ENCODE measurements around the gene PHYHD1. TPM values are rescaled to one million over a fixed set of nuclear protein-coding genes. Genes with fewer than 3 reads are reported as not detected.

PHYHD1 gene
- total and polyA plus RNA-seq, 4 donors = 21.4 to 86.3 (median 46.0) TPM

DNA sequence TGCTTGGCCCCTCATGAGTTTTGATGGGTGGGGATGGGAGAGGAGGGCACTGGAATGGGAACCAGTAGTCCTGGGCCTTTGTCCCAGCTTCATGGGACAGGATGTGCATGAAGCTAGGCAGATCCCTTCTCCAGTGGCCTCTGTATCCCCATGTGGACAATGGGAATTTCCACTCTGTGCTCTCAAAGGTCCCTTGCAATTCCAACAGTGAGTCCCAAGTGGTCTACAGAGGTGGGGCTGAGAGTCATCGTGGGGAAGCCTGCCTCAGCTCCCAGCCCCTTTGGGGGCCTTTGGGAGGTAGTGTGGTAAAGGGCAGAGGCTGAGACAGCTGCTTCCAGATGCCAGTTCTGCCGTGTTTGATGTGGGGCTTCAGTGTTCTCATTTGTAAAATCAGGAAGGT, 1.9 kb upstream of the PHYHD1 start:
- H3K27me3 ChIP-seq (ENCODE audit: control insufficient read depth in 3 of 3, insufficient read depth in 3 of 3, low read length in 2 of 3) = no peaks in the 10 kb centered on the region
- H3K27ac ChIP-seq (ENCODE audit: low read depth in 1 of 2, low read length in 1 of 2) = peak overlapping the region in 1 of 2 donors; percentile 0
- TF ChIP-seq, protein P1, sequence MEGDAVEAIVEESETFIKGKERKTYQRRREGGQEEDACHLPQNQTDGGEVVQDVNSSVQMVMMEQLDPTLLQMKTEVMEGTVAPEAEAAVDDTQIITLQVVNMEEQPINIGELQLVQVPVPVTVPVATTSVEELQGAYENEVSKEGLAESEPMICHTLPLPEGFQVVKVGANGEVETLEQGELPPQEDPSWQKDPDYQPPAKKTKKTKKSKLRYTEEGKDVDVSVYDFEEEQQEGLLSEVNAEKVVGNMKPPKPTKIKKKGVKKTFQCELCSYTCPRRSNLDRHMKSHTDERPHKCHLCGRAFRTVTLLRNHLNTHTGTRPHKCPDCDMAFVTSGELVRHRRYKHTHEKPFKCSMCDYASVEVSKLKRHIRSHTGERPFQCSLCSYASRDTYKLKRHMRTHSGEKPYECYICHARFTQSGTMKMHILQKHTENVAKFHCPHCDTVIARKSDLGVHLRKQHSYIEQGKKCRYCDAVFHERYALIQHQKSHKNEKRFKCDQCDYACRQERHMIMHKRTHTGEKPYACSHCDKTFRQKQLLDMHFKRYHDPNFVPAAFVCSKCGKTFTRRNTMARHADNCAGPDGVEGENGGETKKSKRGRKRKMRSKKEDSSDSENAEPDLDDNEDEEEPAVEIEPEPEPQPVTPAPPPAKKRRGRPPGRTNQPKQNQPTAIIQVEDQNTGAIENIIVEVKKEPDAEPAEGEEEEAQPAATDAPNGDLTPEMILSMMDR (IDR thresholded peaks at IDR 0.05; ENCODE audit: control extremely low read depth, extremely low read depth) = no peak
- peaks cover 3 to 48% (median 12%) of the 10 kb centered on the region in 5 donors for H3K4me1 ChIP-seq (ENCODE audit: control insufficient read depth in 5 of 5, insufficient read depth in 5 of 5, low read length in 5 of 5)
- 70% methylated on average over 2 of the region's 2 CpGs for WGBS, 2 donors
- DNase-seq (no peak), ATAC-seq (ENCODE audit: insufficient read depth, low FRiP score) (no peak)
- no peaks in the 10 kb centered on the region for H3K9me3 ChIP-seq (ENCODE audit: control insufficient read depth in 4 of 4, insufficient read depth in 3 of 4, low read length in 3 of 4)
- H3K9ac ChIP-seq (ENCODE audit: insufficient read depth in 1 of 2, low read length in 2 of 2) = no peak overlapping the region
- H3K4me3 ChIP-seq = no peak overlapping the region
- peaks cover 0 to 18% (median 8%) of the 10 kb centered on the region in 4 donors for H3K36me3 ChIP-seq (ENCODE audit: control insufficient read depth in 4 of 4, insufficient read depth in 4 of 4, low read length in 4 of 4)

DNA sequence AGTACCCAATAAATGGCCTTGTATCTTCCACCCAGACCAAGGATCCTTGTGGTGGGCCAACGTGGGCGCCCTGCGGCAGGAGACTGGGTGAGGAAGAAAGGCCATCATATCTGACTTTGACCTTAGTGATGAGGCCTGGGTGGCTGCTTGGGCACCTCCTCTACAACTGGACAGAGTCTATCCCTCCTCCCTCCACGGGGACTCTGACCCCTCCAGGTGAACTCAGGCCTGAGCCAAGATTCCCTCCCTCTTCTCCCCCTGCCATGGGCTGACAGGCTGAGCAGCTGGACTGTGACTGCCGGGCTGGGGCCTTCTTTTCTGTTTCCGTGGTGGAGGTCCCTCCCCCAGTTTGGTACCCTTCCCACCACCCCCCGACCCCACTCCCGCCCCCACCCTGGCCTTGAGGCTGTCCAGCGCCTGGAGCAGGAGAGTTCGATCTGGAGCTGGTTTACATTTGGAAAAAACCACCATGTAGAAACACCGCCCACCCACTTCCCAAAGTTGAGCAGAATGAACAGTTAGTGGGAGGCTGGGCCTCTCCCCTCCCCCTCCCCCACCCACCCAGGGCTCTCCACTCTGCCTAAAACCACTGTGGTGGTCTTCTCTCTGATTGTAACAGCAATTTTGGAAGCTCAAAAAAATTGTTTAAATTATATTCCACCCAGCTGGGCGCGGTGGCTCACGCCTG, 1.2 kb upstream of the PHYHD1 start:
- Histone ChIP-seq H3K4me1 (ENCODE audit: control insufficient read depth in 5 of 5, insufficient read depth in 5 of 5, low read length in 5 of 5) (peaks cover 3 to 45% (median 12%) of the 10 kb centered on the region in 5 donors), H3K27ac (ENCODE audit: low read depth in 1 of 2, low read length in 1 of 2) (peak overlapping the region in 1 of 2 donors; percentile 51), H3K36me3 (ENCODE audit: control insufficient read depth in 4 of 4, insufficient read depth in 4 of 4, low read length in 4 of 4) (peaks cover 0 to 18% (median 8%) of the 10 kb centered on the region in 4 donors), H3K4me3 (no peak overlapping the region), H3K27me3 (ENCODE audit: control insufficient read depth in 3 of 3, insufficient read depth in 3 of 3, low read length in 2 of 3) (no peaks in the 10 kb centered on the region), H3K9me3 (ENCODE audit: control insufficient read depth in 4 of 4, insufficient read depth in 3 of 4, low read length in 3 of 4) (no peaks in the 10 kb centered on the region), H3K9ac (ENCODE audit: insufficient read depth in 1 of 2, low read length in 2 of 2) (no peak overlapping the region)
- 88 to 90% methylated on average over 14 of the region's 14 CpGs for WGBS, 2 donors
- DNase-seq = no peak
- ATAC-seq (ENCODE audit: insufficient read depth, low FRiP score) = no peak
- TF ChIP-seq, protein P1 (IDR thresholded peaks at IDR 0.05; ENCODE audit: control extremely low read depth, extremely low read depth) = no peak

DNA sequence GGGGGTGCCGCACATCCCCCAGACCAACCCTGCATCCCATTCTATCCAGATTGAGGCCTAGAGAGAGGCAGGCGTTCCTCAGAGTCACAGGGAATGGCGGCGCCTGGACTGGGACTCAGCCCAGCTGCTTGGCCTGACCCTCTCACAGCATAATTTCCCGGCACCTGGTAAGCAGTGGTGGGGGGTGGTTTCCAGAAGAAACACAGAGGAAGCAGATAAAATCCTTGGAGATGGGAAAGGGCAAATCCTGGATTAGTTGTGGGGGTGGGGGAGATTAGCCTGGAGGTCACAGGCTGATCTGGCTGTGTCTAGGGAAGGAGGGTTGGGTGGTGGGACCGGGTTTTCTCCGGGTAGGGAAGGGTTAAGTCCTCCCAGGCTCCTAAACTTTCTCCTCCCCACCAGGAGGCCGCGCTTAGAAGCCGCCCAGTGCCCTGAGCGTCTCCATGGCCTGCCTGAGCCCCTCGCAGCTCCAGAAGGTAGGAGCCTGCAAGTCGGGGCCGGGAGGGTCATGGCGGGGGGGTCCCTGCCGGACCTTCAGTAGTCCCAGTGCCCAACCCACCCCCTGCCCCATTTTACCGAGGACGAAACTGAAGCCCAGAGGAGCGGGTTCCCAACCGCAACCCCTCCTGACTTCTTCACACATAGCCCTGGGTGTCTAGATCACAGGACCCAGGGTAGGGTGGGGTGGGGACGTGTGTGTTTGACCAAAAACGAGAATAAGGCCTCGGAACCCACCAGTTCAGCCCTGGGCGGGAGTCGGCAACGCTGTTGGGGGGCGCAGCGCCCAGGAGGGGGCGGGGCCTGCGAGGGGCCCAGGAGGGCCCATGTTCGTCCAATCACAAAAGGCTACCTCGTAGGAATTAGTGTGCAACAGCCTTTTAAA, 1.3 kb downstream of the PHYHD1 start:
- TF ChIP-seq, protein P1 (IDR thresholded peaks at IDR 0.05; ENCODE audit: control extremely low read depth, extremely low read depth) = no peak
- H3K4me1 ChIP-seq (ENCODE audit: control insufficient read depth in 5 of 5, insufficient read depth in 5 of 5, low read length in 5 of 5) = peaks cover 3 to 28% (median 11%) of the 10 kb centered on the region in 5 donors

More for the DNA sequence above, 1.3 kb downstream of the PHYHD1 start:
- 18 to 19% methylated on average over 30 to 32 of the region's 32 CpGs for WGBS, 2 donors
- Histone ChIP-seq H3K27ac (ENCODE audit: low read depth in 1 of 2, low read length in 1 of 2) (peak overlapping the region; percentile 82 to 92), H3K27me3 (ENCODE audit: control insufficient read depth in 3 of 3, insufficient read depth in 3 of 3, low read length in 2 of 3) (no peaks in the 10 kb centered on the region), H3K9me3 (ENCODE audit: control insufficient read depth in 4 of 4, insufficient read depth in 3 of 4, low read length in 3 of 4) (no peaks in the 10 kb centered on the region), H3K36me3 (ENCODE audit: control insufficient read depth in 4 of 4, insufficient read depth in 4 of 4, low read length in 4 of 4) (peaks cover 0 to 8% (median 2%) of the 10 kb centered on the region in 4 donors), H3K9ac (ENCODE audit: insufficient read depth in 1 of 2, low read length in 2 of 2) (peak overlapping the region; percentile 85 to 87), H3K4me3 (peak overlapping the region; percentile 2)
- peak; percentile 82 to 90 (median 86) for DNase-seq
- peak; percentile 73 for ATAC-seq (ENCODE audit: insufficient read depth, low FRiP score)
